ELR (cell line): Measurements from ENCODE around the gene NLRC3.
A peak's percentile ranks its signal among the peaks of the same experiment; 100 is the strongest.
"Not testable (repeated sequence)": the region's sequence is repeated elsewhere in the genome, so short reads cannot be mapped to it uniquely, and the experiment has no call there.

ENCODE experiments used
- DNase-seq: peaks from one replicate; pipeline ENCODE4 v3.0.0-alpha.2; 2015; ENCODE audit warnings: low read depth

Gene NLRC3

DNA sequence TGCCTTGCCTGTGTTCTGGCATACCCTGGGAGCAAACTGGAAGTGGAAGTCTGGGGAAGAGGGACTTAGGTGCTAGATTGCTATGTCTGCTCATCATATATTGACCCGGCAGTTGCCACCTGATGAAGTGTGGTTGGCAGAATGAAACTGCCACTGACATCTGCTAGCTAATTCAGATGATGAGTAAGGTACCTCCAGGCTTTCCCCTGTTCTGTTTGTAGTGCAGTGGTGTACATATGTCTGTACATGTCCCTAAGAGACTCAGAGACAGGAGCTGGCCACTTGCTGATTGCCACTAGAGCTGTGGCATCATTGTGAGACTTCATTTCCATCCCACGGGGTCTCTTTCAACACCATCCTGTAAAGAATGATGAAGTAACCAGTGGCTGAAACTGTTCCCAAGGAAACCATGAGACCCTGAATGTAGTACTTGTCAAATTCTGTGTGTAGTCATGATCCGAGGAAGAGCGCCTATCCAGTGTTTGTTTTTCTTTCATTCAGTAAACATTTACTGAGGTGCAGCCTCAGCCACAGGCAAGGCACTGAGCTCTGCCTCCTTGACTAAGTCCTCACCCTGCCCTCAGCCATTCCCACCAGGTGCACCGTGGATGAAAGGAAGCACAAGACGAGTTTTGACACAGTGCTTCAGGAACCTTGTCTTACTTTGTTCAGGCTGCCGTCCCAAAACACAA lies 63.2 kb downstream of the NLRC3 start:
- no peak for DNase-seq

DNA sequence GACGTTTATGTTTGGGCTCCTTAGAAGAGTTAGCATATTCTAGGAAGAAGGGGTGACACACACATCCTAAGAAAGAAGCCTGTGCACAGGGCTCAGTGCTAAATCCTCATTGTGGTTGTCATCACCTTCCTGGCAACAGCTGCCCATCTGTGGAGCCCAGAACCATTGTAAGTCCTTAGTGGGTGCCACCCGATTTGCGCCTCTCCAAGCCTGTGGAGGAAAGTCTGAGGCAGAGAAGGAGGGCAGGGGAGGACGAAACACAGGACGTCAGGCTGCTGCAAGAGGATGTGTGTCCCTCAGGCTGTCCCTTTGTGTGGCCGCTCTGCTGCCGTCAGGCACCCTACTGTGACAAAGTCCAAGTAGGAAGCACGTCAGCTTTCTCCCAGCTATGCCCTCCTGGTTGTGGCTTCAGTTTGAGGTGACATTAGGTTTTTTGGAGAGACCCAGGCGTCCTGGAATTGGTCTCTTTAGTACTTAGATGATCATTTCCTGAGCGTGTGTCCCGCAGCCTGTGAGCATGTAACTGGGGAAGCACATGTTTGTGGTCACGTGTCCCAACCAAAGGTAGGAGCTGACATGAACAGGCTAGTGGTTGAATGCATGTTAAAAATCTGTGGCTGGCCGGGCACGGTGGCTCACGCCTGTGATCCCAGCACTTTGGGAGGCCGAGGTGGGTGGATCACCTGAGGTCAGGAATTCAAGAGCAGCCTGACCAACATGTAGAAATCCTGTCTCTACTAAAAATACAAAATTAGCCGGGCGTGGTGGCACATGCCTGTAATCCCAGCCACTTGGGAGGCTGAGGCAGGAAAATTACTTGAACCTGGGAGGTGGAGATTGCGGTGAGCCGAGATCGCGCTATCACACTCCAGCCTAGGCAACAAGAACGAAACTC lies 65.7 kb downstream of the NLRC3 start:
- no peak for DNase-seq

DNA sequence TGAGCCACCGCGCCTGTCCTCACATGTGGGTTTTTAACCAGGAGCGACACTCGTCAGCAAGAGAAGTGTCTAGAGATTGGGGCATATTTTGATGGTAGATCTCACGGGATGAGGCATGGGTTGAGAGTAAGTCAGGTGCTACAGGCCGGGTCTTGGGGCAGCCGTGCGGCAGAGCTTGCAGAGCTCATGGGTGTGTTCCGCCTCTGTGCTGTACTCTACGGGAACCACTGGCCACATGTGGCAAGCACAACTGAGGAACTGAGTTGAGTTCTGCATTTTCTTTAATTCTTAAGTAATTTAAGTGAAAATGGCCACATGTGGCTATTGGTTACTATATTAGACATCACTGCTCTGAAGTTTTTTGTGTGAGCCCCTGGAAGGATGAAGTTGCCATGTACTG lies 66.8 kb downstream of the NLRC3 start:
- no peak for DNase-seq

DNA sequence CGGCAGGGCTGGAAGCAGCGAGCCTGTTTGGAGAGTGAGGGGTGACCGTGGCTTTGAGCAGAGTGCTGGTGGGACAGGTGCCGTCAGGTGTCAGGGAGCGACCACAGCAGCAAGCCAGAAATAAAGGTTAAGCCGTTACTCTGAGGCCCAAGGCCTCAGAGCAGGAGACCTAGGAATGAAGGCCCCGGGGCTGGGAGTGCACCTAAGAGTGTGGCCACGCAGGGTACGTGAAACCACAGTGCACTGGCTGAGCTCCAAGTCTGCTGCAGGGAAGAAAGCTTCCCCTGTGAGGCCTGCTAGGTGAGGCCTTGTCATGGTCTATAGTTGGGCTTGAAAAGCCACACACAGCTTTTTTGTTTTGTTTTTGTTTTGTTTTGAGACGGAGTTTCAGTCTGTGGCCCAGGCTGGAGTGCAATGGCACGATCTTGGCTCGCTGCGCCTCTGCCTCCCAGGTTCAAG lies 67.7 kb downstream of the NLRC3 start:
- peak; percentile 26 for DNase-seq

DNA sequence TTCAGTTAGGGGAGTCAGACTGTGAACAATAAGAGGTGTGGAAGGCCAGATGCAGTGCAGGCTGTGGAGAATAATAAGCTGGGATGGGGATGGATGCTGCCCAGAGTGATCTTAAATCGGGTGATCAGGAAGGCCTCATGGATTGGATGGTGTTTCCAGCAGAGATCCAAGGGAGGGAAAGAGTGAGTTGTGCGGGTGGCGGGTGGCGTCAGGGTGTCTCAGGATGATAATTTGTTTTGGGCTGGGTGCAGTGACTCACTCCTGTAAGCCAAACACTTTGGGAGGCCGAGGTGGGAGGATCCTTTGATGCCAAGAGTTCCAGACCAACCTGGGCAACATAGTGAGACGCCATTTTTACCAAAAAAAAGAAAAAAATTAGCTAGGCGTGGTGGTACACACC lies 68.5 kb downstream of the NLRC3 start:
- DNase-seq, result no peak

DNA sequence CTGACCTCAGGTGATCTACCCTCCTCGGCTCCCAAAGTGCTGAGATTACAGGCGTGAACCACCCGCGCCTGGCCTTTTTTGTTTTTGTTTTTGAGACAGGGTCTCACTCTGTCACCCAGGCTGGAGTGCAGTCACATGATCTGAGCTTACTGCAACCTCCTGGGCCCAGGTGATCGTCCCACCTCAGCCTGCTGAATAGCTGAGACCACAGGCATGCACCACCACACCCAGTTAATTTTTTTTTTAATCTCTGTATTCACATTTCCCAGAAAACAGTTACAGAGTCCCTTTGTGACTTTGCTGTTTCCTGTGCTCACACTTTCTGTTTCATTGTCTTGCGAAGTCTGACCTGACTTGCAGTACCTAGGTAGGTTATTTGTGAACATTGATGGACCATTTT lies 73.7 kb downstream of the NLRC3 start:
- DNase-seq, result no peak

DNA sequence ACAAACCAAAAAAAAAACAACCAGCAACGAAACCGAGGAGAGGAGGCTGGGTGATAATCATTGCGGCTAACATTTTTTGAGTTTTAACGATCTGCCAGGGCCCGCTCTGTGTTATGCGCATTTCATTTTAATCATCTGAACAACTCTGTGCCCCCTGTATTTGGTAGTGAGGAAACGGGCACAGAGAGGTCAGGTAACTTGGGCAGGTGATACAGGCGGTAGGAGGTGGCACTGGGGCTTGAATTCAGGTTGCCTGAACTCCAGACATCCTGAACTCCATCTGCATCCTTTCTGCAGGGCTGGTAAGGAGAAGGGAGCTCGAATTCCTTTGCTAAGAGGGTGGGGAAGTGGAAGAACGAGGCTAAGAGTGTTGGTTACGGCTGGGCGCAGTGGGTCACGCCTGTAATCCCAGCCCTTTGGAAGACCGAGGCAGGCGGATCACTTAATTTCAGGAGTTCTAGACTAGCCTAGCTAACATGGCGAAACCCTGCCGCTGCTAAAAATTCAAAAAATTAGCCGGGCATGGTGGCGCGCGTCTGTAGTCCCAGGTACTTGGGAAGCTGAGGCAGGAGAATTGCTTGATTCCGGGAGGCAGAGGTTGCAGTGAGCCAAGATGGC lies 75.3 kb downstream of the NLRC3 start:
- DNase-seq, result no peak

DNA sequence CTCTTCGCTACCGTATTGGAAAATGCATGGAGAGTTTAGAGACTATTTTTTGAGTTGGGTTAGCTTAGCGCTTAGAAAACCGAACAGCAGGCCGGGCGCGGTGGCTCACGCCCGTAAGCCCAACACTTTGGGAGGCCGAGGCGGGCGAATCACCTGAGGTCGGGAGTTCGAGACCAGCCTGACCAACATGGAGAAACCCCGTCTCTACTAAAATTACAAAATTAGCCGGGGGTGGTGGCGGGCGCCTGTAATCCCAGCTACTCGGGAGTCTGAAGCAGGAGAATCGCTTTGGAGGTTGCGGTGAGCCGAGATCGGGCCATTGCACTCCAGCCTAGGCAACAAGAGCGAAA lies 75.8 kb downstream of the NLRC3 start:
- not testable (repeated sequence) for DNase-seq

DNA sequence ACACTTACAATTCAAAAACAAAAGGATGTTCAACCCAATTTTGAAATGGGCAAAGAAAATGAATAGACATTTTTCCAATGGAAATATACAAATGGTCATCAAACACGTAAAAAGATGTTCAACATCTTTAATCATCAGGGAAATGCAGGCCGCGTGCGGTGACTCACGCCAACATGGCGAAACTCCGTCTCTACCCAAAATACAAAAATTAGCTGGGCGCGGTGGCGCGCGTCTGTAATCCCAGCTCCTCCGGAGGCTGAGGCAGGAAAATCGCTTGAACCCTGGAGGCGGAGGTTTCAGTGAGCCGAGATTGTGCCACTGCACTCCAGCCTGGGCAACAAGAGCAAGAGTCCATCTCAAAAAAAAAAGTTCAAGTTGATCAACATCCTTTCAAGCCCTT lies 78.2 kb downstream of the NLRC3 start:
- DNase-seq, result no peak

DNA sequence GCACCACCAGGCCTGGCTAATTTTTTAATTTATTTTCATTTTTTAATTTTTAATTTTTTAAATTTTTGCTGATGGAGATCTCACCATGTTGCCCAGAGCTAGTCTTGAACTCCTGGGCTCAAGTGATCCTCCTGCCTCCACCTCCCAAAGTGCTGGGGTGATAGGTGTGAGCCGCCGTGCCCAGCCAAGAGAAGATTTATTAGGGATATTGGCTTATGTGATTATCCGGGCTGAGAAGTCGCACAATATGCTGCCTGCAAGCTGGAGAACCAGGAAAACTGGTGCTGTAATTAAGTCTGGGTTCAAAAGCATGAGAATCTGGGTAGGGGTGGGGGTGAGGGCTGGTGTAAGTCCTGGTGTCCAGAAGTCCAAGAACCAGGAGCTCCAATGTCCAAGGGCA lies 79.4 kb downstream of the NLRC3 start:
- DNase-seq, result no peak

DNA sequence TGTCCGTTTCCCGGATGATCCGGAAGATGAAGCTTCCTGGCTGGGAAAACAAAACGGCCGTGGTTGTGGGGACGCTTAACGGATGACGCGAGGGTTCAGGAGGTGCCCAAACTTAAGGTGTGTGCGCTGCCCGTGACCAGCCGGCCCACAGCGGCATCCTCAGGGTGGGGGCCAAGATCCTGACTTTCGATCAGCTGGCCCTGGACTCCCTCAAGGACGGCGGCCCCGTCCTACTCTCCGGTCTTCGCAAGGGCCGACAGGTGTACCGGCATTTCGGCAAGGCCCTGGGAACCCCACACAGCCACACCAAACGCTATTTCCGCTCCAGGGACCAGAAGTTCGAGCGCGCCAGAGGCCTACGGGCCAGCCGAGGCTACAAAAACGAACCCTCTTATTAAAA lies 80.8 kb downstream of the NLRC3 start:
- DNase-seq, result no peak

DNA sequence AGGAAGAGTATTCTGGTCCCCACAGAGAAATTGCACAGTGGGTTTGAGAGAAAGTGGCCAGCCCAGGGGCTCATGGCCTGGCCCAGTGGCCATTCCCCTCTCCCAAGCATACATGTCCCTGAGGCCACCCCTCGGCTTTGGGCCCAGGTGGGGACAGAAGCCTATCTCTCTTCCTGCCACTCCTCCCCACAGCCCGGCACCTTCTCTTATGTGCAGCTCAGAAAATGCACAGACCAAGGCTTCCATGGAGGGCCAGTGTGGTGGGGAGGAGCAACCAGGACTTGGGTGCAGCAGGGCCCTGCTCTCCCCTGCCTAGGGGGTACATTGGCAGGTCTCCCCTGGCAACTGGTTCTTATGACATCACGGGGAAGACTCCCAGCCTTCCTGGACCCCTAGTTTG lies 82.0 kb downstream of the NLRC3 start, which contains the start of gene C16orf90:
Gene C16orf90 (minus strand): TSS at position 314 of the 400 bp plus-strand sequence. CDS start 68 bp downstream, at position 246.
- DNase-seq, result no peak

DNA sequence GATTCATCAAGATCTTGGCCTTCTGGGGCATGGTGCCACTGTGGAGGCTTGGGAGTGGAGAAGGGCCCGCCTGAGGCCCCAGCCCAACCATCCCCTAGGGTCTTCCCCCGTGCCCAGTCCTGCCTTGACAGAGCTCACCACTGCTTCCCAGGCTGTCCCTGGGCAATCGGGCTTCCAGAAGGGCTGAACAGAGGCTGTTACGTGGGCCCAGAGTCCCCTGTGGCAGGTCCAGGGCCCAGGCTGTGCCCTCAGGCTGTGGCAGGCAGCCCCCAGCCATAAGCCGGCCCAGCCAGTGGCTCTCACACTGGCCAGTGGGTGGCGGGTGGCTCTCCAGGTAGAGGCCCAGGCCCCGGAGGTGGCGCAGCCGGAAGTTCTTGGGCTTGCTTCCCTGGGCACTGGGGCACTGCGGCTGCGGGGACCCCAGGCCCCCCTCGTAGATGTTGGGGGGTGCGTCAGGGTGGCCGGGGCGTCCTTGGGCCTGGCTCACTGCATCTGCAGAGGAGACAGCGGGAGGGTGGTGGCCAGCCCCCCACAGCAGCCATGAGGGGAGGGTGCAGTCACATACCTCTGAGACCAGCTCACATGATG lies 82.7 kb downstream of the NLRC3 start:
- DNase-seq, result no peak

DNA sequence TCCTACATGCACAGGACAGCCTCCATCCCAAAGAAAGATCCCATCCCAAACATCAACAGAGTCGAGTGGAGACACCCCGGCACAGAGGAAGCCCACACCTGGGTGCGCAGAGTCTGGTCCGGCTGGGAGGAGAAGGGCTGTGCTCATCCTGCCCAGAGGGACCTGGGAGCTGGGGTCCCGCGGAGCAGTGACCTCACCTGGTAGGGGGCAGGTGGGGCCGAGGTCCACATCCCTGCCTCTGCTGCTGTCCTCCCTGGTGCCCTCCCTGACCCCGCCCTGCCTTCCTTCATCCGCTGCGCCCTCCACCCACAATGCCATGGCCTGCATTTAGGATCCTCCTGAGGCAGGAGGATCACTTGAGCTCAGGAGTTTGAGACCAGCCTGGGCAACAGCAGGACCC lies 84.8 kb downstream of the NLRC3 start:
- DNase-seq, result no peak

DNA sequence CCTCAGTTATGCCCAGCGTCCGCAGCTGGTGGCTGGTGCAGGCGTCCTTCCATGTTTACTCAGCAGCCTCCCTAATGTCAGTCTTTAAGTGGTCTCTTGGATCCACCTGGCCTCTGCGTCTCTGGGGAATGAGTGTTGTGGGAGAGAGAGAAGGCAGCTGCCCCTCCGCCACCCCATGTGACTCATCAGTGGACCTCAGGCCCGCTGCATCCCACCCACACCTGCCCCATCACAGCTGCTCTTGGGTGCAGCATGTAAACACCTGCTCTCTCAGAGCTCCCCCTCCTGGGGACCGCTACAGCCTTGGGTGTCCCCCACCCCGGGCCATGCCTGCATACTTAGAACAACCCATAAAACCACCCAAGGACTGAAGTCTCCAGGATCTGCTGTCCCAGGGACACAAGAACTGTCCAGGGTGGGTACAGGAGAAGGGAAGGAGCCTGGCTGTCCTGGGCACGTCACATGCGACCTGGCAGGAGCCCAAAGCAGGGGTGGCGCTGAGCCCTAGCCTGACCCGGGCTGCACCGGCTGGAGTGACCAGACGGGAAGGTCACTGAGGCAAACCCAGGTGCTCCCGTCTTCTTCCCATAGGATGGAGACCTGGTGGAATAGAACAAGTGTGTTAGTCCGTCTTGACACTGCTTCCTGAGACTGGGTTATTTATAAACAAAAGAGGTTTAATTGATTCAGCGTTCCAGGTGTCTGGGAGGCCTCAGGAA lies 86.1 kb downstream of the NLRC3 start:
- DNase-seq, result no peak
